OCI-LY3 (cell line): Measurements from ENCODE around the gene TBPL1.

Experiments used
- H2AFZ ChIP-seq: fragments of 200-600, 300-600 bp; shearing (Covaris generic); 2 replicates; pipeline ENCODE4 v1.6.0; 2014; ENCODE audit warnings: antibody characterized with exemption, low read depth, low read length
- H3K27ac ChIP-seq: fragments of 200-600, 300-600 bp; sonication (generic); 2 replicates; pipeline ENCODE4 v1.5.1; 2014; ENCODE audit warnings: mild to moderate bottlenecking, low read length, moderate library complexity, mixed read lengths
- H3K27me3 ChIP-seq: fragments of 200-600, 300-600 bp; sonication (generic); 2 replicates; pipeline ENCODE4 v1.6.1; 2014; ENCODE audit warnings: low read depth, low read length, mixed read lengths
- H3K36me3 ChIP-seq: fragments of 200-600, 300-600 bp; sonication (generic); replicated peaks from 2 replicates; pipeline ENCODE3; 2014; ENCODE audit warnings: low read depth, low read length, mixed read lengths
- H3K4me1 ChIP-seq: fragments of 300-600, 200-600 bp; sonication (generic); 2 replicates; pipeline ENCODE4 v1.6.1; 2014; ENCODE audit warnings: low read length, mixed read lengths
- H3K4me2 ChIP-seq: fragments of 200-600, 300-600 bp; sonication (generic); 2 replicates; pipeline ENCODE4 v1.6.1; 2014; ENCODE audit warnings: low read length, mixed read lengths
- H3K4me3 ChIP-seq: fragments of 300-600, 200-600 bp; sonication (generic); 2 replicates; pipeline ENCODE4 v1.5.1; 2014; ENCODE audit warnings: antibody characterized with exemption, mild to moderate bottlenecking, low read length, moderate library complexity
- H3K79me2 ChIP-seq: fragments of 300-600, 200-600 bp; shearing (Covaris generic); 2 replicates; pipeline ENCODE4 v1.6.1; 2014; ENCODE audit warnings: mild to moderate bottlenecking, low read length, mixed read lengths
- H3K9ac ChIP-seq: fragments of 300-600, 200-600 bp; shearing (Covaris generic); 2 replicates; pipeline ENCODE4 v1.6.0; 2014; ENCODE audit warnings: mild to moderate bottlenecking, low read length, moderate library complexity
- H3K9me3 ChIP-seq: fragments of 200-600, 300-600 bp; shearing (Covaris generic); 2 replicates; pipeline ENCODE4 v1.6.1; 2014; ENCODE audit warnings: low read length, mixed read lengths; ENCODE audit not compliant: insufficient read depth
- H4K20me1 ChIP-seq: fragments of 200-600, 300-600 bp; sonication (generic); 2 replicates; pipeline ENCODE4 v1.6.1; 2016; ENCODE audit warnings: low read length, mixed read lengths; ENCODE audit not compliant: insufficient read depth
- EZH2phosphoT487 ChIP-seq: fragments of 200-600 bp; shearing (Covaris generic); IDR thresholded peaks from 2 replicates; pipeline ENCODE4 v1.6.1; 2018; ENCODE audit warnings: antibody characterized with exemption, mixed run types, low read depth
- TF ChIP-seq, protein P1 (sequence below): fragments of 200-600, 300-600 bp; sonication (generic); IDR thresholded peaks from 2 replicates; pipeline ENCODE4 v1.5.1; 2014; ENCODE audit warnings: antibody characterized with exemption, low read length, low read depth

The TBPL1 gene

DNA sequence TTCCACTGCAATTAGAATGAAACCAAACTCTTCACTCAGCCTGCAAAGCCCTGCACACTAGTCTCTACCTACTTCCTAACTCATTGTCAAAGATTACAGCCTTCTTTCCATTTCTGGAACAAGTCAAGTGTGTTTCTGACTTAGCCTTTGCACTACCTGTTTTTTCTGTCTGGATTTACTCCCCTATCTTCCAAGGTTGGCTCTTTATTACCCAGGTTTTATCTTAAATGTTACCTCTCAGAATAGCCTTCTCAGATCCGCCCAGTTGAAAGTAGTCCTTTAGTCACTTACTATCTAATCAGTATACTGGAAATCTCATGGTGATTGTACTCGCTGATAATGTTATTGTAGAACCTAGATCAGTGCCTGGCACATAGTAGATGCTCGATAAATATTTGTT lies 42.7 kb downstream of the TBPL1 start:
- Histone ChIP-seq H2AFZ (no peak overlapping the region), H3K36me3 (no peaks in the 10 kb centered on the region), H3K27me3 (no peaks in the 10 kb centered on the region), H3K4me1 (no peaks in the 10 kb centered on the region), H3K27ac (no peak overlapping the region), H3K79me2 (no peaks in the 10 kb centered on the region), H3K4me3 (no peak overlapping the region), H3K9ac (no peak overlapping the region), H4K20me1 (no peaks in the 10 kb centered on the region), H3K9me3 (no peaks in the 10 kb centered on the region), H3K4me2 (no peak overlapping the region)
- TF ChIP-seq, protein P1, sequence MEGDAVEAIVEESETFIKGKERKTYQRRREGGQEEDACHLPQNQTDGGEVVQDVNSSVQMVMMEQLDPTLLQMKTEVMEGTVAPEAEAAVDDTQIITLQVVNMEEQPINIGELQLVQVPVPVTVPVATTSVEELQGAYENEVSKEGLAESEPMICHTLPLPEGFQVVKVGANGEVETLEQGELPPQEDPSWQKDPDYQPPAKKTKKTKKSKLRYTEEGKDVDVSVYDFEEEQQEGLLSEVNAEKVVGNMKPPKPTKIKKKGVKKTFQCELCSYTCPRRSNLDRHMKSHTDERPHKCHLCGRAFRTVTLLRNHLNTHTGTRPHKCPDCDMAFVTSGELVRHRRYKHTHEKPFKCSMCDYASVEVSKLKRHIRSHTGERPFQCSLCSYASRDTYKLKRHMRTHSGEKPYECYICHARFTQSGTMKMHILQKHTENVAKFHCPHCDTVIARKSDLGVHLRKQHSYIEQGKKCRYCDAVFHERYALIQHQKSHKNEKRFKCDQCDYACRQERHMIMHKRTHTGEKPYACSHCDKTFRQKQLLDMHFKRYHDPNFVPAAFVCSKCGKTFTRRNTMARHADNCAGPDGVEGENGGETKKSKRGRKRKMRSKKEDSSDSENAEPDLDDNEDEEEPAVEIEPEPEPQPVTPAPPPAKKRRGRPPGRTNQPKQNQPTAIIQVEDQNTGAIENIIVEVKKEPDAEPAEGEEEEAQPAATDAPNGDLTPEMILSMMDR, result no peak
- no peak for TF ChIP-seq EZH2phosphoT487

DNA sequence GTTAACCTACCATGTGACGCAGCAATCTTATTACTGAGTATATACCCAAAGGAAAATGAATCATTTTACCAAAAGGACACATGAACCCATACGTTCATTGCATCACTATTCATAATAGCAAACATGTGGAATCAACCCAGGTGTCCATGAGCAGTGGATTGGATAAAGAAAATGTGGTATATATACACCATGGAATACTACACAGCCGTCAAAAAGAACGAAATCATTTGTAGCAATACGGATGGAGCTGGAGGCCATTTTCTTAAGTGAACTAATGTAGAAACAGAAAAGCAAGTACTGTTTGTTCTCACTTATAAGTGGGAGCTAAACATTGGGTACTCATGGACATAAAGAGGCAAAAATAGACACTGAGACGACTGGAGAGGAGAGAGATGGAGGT lies 44.2 kb downstream of the TBPL1 start:
- no peaks in the 10 kb centered on the region for H3K27me3 ChIP-seq
- TF ChIP-seq EZH2phosphoT487, result no peak
- TF ChIP-seq, protein P1, result no peak
- H3K4me2 ChIP-seq, result no peak overlapping the region
- H4K20me1 ChIP-seq, result no peaks in the 10 kb centered on the region
- H3K4me1 ChIP-seq, result no peaks in the 10 kb centered on the region
- H3K27ac ChIP-seq, result no peak overlapping the region
- H3K4me3 ChIP-seq, result no peak overlapping the region
- no peaks in the 10 kb centered on the region for H3K79me2 ChIP-seq
- no peaks in the 10 kb centered on the region for H3K9me3 ChIP-seq
- no peak overlapping the region for H2AFZ ChIP-seq
- no peaks in the 10 kb centered on the region for H3K36me3 ChIP-seq
- H3K9ac ChIP-seq, result no peak overlapping the region

DNA sequence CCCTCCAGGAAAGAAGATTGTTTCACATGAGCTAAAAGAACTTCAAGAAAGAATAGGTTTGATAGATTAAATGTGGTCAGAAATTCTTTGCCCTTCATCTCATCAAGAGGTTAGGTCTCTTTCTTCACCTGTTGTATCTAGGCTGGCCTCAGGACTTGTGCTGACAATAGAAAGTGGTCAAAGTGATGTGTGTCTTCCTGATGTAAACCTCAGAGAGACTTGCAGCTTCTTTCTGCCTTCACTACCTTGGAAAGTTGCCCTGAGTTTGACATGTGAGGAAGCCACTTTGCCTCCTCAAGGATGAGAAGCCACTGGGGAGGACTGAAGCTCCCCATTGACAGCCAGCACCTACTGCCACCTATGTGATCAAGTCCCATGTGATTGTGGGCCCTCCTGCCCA lies 46.3 kb downstream of the TBPL1 start:
- Histone ChIP-seq H3K4me2 (no peak overlapping the region), H3K79me2 (no peaks in the 10 kb centered on the region)

DNA sequence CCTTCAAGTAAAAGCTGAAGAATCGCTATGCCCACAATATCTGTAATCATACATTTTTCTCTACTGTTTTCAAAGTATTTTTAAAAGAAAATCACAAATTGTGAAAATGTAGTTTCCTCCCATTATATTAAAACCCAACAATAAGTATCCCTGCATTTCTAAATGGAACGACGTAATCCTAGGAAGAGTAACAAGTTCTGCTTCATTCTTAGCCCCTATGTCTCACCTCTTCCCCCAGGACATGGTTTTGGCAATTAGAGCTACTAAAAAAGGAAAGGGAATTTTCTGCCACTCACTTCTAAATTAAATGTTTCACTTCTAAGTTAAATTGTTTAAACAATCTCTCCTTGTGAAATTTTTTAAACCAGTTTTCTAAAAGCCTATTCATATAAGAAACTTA lies 47.4 kb downstream of the TBPL1 start:
- Histone ChIP-seq H3K4me2 (no peak overlapping the region), H3K4me3 (no peak overlapping the region), H2AFZ (no peak overlapping the region), H3K79me2 (no peaks in the 10 kb centered on the region), H4K20me1 (no peaks in the 10 kb centered on the region), H3K9ac (no peak overlapping the region), H3K4me1 (no peaks in the 10 kb centered on the region), H3K27ac (no peak overlapping the region), H3K36me3 (no peaks in the 10 kb centered on the region), H3K27me3 (no peaks in the 10 kb centered on the region), H3K9me3 (no peaks in the 10 kb centered on the region)
- TF ChIP-seq, protein P1, result no peak
- no peak for TF ChIP-seq EZH2phosphoT487

More for the DNA sequence above, 46.3 kb downstream of the TBPL1 start:
- H3K9ac ChIP-seq, result no peak overlapping the region
- H3K27ac ChIP-seq, result no peak overlapping the region
- no peaks in the 10 kb centered on the region for H3K36me3 ChIP-seq
- H4K20me1 ChIP-seq, result no peaks in the 10 kb centered on the region
- TF ChIP-seq, protein P1, result no peak
- no peak for TF ChIP-seq EZH2phosphoT487
- no peaks in the 10 kb centered on the region for H3K4me1 ChIP-seq
- H3K4me3 ChIP-seq, result no peak overlapping the region
- no peaks in the 10 kb centered on the region for H3K27me3 ChIP-seq
- no peak overlapping the region for H2AFZ ChIP-seq
- no peaks in the 10 kb centered on the region for H3K9me3 ChIP-seq
